ENCODE results near the gene GPR151. TPM values are rescaled to one million over a fixed set of nuclear protein-coding genes. Genes with fewer than 3 reads are reported as not detected.

GPR151 gene
- total and polyA plus RNA-seq, 9 of the 15 experiments (the other 6 are each of a cell fraction or from before 2014, with no cell fraction given) = 0.06 TPM; not detected in 8

- TF ChIP-seq ZBTB5 (IDR thresholded peaks at IDR 0.05) (no peak), KLF13 (tag; IDR thresholded peaks at IDR 0.05; ENCODE audit: borderline replicate concordance, low read depth) (no peak), AFF4 (CRISPR knock-in tag; IDR thresholded peaks at IDR 0.05) (no peak), ID3 (CRISPR knock-in tag; IDR thresholded peaks at IDR 0.05) (no peak), ID3 (tag; IDR thresholded peaks at IDR 0.05) (no peak), MEIS2 (IDR thresholded peaks at IDR 0.05; ENCODE audit: partially characterized antibody) (no peak), PTRF (tag; IDR thresholded peaks at IDR 0.05) (no peak)
These were observed 22.4 kb upstream of the GPR151 start (continued) for GRCh38 chr5:146538432-146538831.

Data from K562 (cell line).